Left hindlimb (tissue), 1 donor: ENCODE results near the gene PNPO.
A peak's percentile ranks its signal among the peaks of the same experiment; 100 is the strongest.
"Not testable (repeated sequence)": the region's sequence is repeated elsewhere in the genome, so short reads cannot be mapped to it uniquely, and the experiment has no call there.

ENCODE experiments used
- DNase-seq: peaks from one replicate; pipeline ENCODE4 v3.0.0-alpha.2; 2018

The PNPO gene

DNA sequence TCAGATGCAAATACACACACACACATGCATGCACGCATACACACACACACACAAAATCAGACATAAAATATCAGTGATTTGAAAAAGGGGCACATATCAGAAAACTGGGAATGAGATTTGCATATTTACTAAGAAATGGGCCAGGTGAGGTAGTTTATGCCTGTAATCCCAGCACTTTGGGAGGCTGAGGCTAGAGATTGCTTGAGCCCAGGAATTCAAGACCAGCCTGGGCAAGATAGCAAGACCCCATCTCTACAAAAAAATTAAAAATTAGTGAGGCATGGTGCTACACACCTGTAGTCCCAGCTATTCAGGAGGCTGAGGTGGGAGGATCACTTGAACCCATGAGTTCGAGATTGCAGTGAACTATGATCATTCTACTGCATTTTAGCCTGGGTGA, 22.4 kb upstream of the PNPO start:
- no peak for DNase-seq

DNA sequence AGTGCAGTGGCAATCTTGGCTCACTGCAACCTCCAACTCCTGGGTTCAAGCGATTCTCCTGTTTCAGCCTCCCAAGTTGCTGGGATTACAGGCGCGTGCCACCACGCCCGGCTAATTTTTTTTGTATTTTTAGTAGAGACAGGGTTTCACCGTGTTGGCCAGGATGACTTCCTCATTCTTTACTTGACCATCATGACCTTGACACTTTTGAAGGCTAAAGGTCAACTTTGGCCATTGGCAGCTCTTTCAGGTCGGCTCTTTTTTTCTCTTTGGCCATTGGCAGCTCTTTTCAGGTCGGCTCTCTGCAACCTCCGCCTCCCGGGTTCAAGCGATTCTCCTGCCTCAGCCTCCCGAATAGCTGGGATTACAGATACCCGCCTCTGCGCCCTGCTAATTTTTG, 21.5 kb upstream of the PNPO start:
- not testable (repeated sequence) for DNase-seq

DNA sequence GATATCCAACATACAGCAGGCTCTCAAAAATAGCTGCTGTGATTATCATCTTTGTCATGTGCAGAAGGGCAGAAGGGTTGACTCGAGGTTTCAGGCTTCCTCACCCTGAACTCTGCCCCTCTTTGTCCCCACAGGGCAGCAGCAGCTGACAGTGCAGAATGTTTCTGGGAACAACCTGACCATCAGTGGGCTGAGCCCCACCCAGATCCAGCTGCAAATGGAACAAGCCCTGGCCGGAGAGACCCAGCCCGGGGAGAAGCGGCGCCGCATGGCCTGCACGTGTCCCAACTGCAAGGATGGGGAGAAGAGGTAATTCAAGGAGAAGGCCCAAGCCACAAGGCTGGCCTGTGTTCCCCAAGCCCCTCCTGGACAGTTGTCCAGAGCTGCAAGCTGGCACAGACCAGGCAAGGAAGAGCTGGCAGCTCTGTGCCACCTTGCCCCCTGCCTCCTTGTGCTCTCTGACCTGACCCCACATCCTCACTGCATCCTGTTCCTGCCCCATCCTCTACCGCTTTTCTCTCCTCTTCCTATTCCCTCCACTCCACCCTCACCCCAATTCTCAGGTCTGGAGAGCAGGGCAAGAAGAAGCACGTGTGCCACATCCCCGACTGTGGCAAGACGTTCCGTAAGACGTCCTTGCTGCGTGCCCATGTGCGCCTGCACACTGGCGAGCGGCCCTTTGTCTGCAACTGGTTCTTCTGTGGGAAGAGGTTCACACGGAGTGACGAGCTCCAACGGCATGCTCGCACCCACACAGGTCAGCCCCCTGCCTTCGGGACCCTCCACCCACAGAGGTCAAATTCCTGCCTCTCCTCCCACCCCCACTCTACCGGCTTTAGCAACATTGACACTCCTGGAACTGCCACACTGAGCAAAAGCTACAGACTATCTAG, 16.3 kb upstream of the PNPO start:
- DNase-seq, result no peak

DNA sequence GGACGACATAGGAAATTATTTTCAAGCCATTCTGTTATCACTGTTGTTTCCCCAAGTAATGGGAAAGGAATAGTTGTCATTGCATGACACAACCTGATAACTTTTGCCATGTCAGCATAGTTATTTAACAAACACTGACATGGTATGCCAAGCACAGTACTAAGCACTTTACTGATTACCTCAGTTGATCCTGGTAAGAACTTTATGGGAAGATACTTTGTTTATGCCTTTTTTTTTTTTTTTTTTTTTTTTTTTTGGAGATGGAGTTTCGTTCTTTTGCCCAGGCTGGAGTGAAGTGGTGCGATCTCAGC, 15.7 kb upstream of the PNPO start:
- DNase-seq, result no peak

DNA sequence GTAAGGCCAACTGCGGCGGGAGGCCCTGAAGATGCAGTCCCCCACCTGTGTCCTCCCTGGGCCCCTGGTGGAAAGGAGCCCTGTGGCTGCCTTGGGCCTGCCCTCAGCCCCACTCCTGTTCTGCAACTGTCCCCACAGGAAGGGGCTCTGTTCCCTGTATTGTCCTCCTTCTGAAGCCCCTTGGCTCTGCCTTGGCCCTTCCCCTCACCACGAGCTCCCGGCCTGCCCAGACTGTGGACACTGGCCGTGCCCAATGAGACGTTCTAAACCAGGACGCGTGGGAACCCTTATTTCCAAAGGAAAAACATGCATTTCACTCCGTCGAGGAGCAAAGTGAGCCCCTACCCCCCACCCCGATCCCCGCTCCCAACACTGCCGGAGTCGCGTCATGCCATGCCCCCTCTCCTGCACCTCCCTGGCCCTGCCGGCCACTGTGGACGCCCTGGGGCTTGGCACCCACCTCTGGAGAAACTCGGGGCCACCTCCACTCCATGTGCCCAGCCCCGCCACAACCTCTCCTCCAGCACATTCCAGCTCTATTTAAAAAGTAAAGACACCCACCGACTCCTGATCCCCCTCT, 13.5 kb upstream of the PNPO start:
- DNase-seq, result no peak

DNA sequence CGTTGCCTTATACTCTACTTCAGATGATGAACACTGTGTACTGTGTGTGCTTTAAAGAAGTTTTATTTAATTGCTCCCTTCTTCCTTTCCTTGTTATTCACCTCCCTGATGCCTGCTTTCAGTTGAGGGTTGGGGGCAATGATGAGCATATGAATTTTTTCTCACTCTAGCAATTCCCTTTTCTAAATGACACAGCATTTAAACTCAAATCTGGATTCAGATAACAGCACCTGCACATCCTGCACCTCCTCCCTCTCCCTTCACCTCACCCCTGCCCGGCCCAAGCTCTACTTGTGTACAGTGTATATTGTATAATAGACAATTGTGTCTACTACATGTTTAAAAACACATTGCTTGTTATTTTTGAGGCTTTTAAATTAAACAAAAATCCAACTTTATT, 13.0 kb upstream of the PNPO start:
- DNase-seq, result no peak

DNA sequence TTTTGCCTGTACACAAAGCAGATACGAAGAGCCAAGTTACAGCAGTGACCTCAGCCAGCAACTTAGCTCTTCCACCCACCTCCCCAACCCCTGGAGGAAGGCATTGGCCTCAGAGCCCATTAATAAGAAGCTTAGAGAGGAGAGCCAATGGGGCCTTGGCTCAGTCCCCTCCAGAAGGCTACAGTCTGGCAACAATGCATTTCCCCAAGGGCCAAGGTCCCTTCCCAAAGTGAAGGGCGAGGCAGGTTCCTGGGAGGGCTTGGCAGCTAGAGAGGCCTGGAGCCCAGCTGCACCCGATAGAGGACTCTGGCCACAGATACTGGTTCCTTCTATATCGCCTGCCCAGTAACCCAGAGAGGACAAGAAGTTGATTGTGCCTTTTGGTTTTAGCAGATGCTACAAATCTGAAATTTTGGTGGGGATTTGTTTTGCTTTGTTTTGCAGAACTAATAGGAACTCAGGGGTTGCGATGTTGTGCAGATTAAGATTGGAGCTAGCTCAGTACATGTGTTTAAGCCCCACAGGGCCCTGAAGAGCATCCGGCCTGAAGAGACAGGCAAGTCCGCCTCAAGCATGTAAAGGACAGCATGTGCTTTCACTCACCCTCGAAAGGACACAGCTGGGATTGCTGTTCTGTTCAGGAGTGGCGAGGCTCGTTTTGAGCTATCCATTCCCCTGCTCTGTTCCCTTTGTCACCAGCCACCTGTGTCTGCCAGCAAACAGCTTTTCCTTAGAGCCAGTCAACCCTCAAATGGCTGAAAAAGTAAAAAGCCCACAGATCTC, 12.0 kb upstream of the PNPO start:
- DNase-seq, result no peak

DNA sequence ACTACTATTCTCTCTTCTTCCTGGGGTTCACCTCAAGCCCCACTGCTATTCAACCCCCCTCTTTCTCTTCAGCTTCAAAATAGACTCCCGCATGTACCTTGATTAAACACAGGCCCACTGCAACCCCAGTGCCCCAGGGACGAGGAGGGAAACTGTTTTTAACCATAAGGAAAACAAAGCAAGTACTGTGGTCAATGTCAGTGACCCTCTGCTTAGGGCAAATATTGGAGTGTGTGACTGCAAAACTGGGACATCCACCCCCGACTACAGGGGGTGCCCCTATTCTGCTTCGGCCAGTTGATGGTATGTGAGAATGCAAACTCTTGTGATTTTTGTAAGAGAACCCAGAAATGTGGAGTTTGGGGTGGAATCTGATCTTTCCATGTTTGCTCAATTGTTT, 9.5 kb upstream of the PNPO start:
- DNase-seq, result no peak

DNA sequence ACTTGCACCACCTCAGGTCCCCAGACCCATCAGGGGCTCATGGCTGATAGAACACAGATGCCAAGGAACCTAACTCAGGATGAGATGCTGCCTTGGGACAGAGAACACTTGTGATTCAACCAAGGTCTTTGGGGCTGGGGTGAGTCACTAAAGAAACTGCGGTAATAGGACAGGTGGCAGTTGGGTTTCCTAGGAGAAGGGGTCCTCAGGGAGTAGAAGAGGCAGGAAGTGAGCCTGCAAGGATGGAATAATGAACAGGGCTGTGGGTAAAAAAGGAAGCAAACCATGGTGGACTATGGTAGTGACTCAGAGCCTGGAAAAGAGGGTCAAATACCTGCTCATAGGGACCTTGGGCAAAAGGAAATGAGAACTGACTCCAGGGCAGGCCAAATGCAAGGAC, 6.5 kb upstream of the PNPO start:
- DNase-seq, result no peak

DNA sequence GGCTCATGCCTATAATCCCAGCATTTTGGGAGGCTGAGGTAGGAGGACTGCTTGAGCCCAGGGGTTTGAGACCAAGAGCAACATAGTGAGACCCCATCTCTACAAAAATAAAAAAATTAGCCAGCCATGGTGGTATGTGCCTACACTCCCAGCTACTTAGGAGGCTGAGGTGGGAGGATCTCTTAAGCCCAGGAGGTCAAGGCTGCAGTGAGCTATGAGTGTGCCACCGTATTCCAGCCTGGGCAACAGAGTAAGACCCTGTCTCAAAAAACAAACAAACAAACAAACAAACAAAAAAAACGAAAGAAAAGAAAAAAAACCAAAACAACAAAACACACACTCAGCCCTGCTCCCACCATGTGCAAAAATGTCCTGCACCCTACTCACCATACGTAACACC, 5.9 kb upstream of the PNPO start:
- not testable (repeated sequence) for DNase-seq

DNA sequence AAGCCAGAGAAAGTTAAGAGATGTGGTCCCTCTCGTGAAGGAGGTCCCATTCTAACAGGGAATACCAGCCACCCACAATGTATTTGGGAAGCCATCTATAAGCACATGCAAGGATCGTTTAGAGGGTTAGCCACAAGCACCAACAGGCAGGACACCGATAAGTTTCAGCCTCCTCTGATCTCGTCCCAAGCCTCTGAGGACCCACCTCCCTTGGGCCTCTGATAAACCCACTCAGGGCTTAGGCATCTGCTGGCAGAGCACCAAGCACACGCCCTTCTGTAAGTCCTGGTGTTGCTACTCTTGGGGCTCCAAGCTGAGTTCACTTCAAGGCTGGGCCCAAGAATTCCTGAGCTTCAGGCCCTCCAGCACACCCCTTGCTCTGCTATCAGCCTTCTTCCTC, 5.4 kb upstream of the PNPO start:
- no peak for DNase-seq

DNA sequence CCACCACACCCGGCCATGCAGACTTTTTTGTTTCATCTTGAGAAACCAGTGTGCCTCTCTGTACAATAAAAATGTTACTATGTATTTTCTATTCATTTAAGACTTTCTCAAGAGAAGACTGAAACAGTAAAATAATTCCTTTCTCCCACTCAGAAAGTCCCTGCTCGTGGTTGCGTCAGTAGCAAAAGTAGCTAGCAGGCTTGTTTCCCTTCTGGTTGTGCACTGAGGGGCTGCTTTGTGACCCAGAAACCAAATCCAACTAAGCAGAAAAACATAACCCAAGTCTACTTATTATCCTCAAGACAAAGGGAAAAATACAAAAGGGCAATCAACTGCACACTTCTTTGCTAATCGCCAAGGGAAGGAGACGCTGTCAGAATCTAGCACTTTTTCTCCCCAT, 3.4 kb upstream of the PNPO start:
- DNase-seq, result no peak

DNA sequence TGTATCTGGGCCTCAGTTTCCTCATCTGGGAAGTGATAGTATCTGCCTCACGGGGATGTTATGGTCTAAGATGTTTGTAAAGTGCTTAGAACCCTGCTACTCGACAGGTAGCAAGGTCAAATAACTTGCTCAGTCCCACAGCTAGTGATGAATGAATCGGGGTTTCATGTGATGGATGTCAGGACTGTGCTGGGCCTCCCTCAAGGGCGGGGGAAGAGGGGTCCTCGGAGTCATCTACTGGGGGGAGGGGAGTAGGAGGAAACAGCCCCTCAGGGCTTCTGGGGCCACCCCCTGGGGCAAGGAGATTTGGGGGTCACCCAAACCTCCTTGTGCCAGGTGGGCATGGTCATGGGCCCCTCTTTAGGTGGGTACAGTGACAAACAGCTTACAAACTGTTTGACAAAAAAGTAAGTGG, 732 bp downstream of the PNPO start:
- no peak for DNase-seq

DNA sequence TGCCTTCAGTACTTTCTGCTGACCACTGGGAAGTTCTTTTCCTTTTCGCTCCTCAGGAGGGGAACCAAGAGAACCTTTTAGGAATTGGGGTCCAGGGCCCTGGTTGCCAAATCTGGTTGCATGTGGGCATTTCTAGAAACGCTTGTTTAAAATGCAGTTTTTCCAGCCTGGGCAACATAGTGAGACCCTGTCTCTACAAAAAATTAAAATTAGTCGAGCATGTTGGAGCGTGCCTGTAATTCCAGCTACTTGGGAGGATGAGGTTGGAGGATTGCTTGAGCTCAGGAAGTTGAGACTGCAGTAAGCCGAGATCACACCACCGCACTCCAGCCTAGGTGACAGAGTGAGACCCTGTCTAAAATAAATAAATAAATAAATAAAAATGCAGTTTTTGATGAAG, 1.2 kb downstream of the PNPO start:
- no peak for DNase-seq

DNA sequence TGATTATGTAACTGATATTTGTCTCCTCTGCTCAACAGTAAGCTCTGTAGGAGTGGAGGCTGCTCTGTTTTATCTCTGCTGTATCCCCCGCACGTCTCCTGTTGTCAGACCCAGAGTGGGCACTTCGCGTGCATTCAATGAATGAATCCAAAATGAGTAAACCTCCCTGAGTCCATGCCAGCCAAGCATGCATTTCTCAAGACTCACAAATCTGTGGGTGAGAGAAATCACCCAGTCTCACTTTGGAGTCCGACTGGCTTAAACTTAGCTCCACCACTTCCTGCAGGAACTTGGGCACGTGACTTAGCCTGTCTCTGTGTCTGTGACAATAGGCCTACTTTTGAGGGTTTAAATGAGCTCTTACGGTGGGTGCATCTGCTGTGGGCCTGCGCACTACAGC, 3.7 kb downstream of the PNPO start:
- no peak for DNase-seq

DNA sequence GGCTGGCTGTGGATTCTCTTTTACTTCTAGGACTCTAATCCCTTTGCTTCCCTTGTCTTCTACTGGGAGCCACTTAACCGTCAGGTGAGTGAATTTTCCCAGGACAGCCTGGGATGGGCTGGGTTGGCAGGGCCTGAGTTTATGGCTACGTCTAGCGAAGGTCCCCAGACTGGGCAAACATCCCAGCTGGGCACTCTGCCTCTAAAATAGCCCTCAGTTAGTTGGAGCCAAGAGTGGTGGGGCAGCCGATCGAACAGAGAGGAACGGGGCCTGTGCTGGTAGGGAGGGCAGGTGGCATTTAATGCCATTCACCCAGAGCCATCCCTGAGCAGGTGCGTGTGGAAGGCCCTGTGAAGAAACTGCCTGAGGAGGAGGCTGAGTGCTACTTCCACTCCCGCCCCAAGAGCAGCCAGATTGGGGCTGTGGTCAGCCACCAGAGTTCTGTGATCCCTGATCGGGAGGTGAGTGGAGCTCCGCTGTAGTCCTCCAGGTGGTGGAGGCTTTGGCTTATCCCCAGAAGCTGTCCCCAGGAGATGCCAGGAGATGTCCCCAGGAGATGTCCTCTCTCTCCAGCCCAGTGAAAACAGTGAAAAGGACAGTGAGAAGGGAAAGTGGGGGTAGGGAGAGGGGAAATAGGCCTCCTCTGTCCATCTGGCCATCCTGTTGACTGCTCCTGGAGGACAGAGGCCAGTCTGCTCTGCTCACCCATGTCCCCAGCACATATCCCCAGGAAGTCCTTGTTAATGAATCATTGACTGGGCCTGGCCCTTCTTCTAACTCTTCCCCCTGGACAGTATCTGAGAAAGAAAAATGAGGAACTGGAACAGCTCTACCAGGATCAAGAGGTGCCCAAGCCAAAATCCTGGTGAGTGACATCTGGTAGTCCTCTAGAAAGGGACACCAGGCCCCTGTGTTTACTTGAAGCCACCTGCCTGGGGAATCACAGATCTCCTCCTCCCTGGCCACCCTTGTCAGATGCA, 4.4 kb downstream of the PNPO start:
- DNase-seq, result no peak

DNA sequence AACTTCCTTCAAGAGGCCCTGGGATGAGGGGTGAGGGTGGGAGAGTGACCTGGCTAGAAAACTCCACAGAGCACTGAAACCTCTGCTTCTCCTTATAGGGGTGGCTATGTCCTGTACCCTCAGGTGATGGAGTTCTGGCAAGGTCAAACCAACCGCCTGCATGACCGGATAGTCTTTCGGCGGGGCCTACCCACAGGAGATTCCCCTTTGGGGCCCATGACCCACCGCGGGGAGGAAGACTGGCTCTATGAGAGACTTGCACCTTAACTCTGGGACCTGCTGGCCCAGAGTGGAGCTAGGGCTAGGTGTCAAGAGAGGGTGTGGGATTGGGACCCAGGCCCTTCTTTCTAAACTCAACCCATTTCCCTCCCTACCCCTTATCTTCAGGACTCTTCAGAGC, 5.1 kb downstream of the PNPO start:
- no peak for DNase-seq

DNA sequence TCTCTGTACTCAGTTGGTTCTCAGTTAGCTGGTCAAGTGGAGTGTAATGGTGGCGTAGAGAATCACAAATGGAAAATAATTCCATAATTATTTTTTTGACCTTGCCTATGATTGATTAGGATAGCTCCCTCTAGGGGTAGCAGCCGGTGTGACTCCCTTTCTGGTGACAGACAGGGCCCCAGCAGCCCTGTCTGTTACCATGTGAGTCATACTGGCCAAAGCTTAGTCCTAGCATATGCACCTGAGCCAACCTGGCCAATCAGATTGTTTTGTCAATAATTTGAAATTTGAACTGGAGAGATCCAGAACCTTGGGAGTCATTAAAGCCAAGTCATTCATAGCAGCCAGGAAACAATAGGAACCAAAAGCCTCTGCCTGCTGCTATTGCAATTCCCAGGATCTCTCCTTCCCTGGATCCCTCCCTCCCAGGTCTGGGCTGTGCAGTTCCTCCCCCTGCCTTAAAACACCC, 5.6 kb downstream of the PNPO start:
- no peak for DNase-seq

DNA sequence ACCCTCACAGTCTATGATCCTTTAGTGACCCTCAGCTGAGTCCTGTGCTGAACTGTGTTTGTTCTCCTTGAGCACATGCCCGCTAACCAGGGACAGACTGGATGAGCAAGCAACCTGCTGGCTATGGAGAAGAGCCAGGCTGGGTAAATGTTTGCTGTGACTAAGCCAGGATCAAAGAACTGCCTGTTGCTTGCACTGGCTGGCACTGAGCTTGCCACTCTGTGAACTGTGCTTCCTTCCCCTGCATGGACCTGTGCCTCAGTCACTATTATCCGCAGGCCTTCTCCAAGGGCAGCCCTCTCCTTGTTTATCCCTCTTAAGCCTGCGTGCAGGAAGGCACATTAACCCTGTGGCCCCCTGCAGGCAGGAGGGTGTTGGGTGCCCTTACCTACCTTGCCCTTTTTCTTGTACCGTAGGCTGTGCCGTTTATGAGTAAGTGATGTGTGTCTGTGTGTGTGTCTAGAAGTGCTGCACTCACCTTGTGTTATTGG, 7.4 kb downstream of the PNPO start:
- no peak for DNase-seq

DNA sequence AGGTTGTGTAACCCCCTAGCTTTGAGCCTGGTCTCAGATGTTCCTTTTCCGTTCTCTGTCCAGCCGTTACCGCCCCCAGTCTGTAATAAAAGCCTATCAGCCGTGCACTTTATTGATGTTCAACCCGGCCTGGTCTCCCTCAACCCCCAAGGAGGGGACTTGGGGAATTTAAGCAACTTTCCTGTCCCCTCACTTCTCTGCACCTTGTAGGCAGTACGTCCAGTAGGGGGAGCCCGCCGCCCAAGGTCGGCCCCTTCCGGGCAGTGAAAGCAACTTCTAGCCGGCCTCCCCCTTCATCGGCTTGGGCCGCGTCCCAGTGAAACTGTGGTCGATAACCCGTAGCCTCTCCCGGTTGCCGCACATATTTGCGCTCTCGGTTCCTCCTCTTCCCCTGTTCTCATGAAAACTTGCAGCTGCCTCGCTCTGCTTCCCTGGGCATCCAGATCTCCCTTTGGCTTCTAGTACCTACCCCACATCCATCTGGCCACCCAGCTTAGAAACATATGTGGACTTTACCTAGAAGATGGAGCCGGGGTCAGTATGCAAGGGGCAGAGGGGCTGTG, 7.9 kb downstream of the PNPO start:
- DNase-seq, result peak; percentile 91

DNA sequence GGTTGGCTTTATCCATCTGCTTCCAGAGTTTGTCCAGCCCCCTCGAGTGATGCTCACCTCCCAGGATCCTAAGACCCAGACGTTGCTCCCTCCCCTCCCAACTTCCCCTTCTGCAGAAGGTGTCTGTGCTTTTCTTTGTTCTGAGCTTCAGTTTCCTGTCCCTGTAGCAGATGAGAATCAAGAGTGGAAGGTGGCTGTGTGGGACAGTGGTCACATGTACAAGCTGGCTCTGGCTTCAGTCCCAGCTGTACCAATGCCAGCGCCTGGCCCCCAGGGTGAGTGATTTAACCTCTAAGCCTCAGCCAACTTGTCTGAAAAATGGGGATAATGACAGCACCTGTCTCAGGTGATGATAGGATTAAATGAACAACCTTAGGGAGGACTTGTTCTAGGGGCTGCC, 8.6 kb downstream of the PNPO start:
- no peak for DNase-seq

DNA sequence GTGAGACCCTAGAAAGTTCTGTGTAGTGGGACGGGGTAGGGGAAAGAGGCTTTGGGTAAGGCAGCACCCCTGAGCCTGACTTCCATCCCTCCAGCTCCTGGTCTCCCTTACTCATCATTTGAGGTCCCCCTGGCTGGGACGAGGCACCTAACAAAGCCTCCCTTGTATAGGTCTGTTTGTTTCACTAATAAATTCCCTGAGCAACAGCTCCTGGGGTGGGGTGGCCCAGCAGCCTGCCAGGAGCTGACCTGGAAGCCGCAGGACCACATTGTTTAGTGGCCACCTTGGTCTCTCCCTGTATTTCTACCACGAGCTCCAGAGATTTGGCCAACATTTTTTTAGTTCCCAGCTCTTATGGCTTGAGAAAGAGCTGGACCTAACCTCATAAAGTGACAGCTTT, 9.1 kb downstream of the PNPO start:
- DNase-seq, result no peak
